Upper lobe of right lung (tissue), 1 donor: ENCODE results near the gene VAV1. TPM values are rescaled to one million over a fixed set of nuclear protein-coding genes. Genes with fewer than 3 reads are reported as not detected.
A peak's percentile ranks its signal among the peaks of the same experiment; 100 is the strongest.
"Not testable (repeated sequence)": the region's sequence is repeated elsewhere in the genome, so short reads cannot be mapped to it uniquely, and the experiment has no call there.

Experiments
- ATAC-seq: fragments of 200-7000 bp; cut with Tn5 transposase; one replicate; pipeline ENCODE4 v1.9.1; 2020; ENCODE audit warnings: mild to moderate bottlenecking, moderate library complexity
- DNase-seq: peaks from one replicate; pipeline ENCODE4 v3.0.0-alpha.2; 2020
- H3K27ac ChIP-seq: fragments of 200-600 bp; one replicate; pipeline ENCODE4 v1.8.0; 2022
- H3K27me3 ChIP-seq: fragments of 200-600 bp; one replicate; pipeline ENCODE4 v1.8.0; 2022; ENCODE audit warnings: mild to moderate bottlenecking
- H3K36me3 ChIP-seq: fragments of 200-600 bp; one replicate; pipeline ENCODE4 v1.8.0; 2022
- H3K4me1 ChIP-seq: fragments of 200-600 bp; one replicate; pipeline ENCODE4 v1.8.0; 2022
- H3K4me3 ChIP-seq: fragments of 200-600 bp; one replicate; pipeline ENCODE4 v1.8.0; 2022; ENCODE audit warnings: mild to moderate bottlenecking
- H3K9me3 ChIP-seq: fragments of 200-600 bp; one replicate; pipeline ENCODE4 v1.8.0; 2022
- intact Hi-C: fragments of 100-400 bp; cut with DNase I; formaldehyde crosslinking; loops from one replicate; pipeline ENCODE4 v1.11.0; 2022
- total RNA-seq: library from RNA; stranded (reverse); fragmentation: NEBNext Ultra II Directional; extraction: Animal tissue kit (Norgen Biotek cat#: 25700); gene quantifications from one replicate; pipeline ENCODE4 v1.2.1, GENCODE V29; 2021
- TF ChIP-seq, protein P1 (sequence below): fragments of 200-600 bp; IDR thresholded peaks from one replicate; pipeline ENCODE4 v1.8.0; 2022; ENCODE audit warnings: antibody characterized with exemption
- donor health status: DM: no; HTN: yes; CAD: no; lungs with severe emphysema.

The VAV1 gene
- total RNA-seq, 1 donor from 2014 or later = 31.6 TPM

DNA sequence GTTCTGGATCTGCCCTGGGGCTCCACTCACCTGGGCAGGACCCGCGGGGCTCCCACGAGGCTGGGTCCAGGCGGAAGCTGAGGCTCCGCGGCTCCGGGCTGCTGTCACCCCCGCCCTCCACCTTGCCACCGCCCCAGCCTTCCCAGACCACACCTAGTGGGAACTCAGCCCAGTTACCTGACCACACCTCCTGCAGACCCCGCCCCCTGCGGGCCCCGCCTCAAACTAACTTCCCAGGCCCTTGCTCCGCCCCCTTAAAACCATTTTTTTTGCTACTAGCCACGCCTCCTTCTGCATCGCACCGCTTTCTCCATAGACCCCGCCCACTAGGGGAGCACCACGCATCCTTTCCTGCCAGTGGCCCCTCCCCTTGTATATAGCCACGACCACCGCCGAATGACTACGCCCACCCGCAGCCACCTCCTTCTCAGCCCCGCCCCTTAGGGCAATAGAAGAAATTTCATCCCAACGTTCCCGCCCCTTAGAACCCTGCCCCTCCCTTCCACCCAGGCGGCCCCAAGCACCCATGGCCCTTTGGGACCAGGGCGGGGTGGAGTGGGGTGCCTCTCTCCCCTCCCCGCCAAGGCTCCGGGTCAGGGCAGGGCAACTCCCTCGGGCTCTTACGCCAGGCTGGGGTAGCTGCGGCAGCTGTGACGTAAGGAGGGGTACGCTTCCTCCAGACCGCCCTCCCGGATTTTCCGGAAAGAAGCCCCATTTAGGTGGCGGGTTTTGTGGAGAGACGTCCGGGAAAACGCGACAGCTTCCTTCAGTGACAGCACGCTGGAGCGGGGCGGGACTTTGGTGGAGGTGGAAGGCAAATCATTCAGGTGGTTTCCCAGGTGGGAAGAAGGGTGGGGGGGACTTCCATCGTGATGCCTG lies 4.9 kb upstream of the VAV1 start, which contains the start of gene SH2D3A:
Gene SH2D3A (minus strand): TSS at position 79 of the 879 bp plus-strand sequence. CDS start 3,687 bp downstream, outside the sequence.
- intact Hi-C loops = no loop called here
- TF ChIP-seq, protein P1, sequence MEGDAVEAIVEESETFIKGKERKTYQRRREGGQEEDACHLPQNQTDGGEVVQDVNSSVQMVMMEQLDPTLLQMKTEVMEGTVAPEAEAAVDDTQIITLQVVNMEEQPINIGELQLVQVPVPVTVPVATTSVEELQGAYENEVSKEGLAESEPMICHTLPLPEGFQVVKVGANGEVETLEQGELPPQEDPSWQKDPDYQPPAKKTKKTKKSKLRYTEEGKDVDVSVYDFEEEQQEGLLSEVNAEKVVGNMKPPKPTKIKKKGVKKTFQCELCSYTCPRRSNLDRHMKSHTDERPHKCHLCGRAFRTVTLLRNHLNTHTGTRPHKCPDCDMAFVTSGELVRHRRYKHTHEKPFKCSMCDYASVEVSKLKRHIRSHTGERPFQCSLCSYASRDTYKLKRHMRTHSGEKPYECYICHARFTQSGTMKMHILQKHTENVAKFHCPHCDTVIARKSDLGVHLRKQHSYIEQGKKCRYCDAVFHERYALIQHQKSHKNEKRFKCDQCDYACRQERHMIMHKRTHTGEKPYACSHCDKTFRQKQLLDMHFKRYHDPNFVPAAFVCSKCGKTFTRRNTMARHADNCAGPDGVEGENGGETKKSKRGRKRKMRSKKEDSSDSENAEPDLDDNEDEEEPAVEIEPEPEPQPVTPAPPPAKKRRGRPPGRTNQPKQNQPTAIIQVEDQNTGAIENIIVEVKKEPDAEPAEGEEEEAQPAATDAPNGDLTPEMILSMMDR = no peak
- Histone ChIP-seq H3K36me3 (no peaks in the 10 kb centered on the region), H3K27ac (peak within 1 kb of the TSS; percentile 74), H3K27me3 (no peaks in the 10 kb centered on the region), H3K4me3 (peak within 1 kb of the TSS; percentile 54), H3K4me1 (peaks cover 17% of the 10 kb centered on the region), H3K9me3 (no peaks in the 10 kb centered on the region)
- peak; percentile 93 for ATAC-seq
- DNase-seq = peak; percentile 96

DNA sequence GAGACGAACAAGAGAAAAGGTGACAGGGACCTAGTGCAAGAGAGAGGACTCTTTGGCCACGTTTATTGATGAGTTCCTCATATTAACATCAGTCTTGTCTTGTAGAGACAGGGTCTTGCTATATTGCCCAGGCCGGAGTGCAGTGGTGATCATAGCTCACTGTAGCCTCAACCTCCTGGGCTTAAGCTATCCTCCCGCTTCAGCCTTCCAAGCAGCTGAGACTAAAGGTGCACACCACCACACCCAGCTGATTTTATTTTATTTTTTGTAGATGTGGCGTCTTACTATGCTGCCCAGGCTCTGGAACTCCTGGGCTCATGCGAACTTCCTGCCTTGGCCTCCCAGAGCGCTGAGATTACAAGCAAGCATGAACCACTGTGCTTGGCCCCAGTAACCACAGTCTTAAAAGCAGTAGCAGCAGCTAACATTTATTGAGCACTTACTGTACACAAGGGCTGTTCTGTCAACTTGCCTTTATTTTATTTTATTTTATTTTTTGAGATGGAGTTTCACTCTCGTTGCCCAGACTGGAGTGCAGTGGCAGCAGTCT lies 4.2 kb upstream of the VAV1 start:
- no peak for DNase-seq
- no peak for ATAC-seq
- peak overlapping the region; percentile 42 for H3K27ac ChIP-seq
- no peaks in the 10 kb centered on the region for H3K27me3 ChIP-seq
- no peaks in the 10 kb centered on the region for H3K9me3 ChIP-seq
- H3K4me3 ChIP-seq = peak overlapping the region; percentile 54
- H3K4me1 ChIP-seq = peaks cover 17% of the 10 kb centered on the region
- no peaks in the 10 kb centered on the region for H3K36me3 ChIP-seq
- TF ChIP-seq, protein P1 = no peak
- intact Hi-C loops = no loop called here

GRCh38 chr19:6769006-6769619 lies 3.4 kb upstream of the VAV1 start:
- H3K27me3 ChIP-seq = no peaks in the 10 kb centered on the region
- H3K4me3 ChIP-seq = no peak overlapping the region
- intact Hi-C loops = no loop called here
- H3K36me3 ChIP-seq = no peaks in the 10 kb centered on the region
- H3K9me3 ChIP-seq = no peaks in the 10 kb centered on the region
- H3K4me1 ChIP-seq = peaks cover 17% of the 10 kb centered on the region
- DNase-seq (no peak), ATAC-seq (no peak)
- TF ChIP-seq, protein P1 = peak; percentile 42
- H3K27ac ChIP-seq = no peak overlapping the region

- H3K9me3 ChIP-seq, H3K36me3 ChIP-seq, H3K27me3 ChIP-seq, H3K4me1 ChIP-seq, H3K27ac ChIP-seq, intact Hi-C loops, H3K4me3 ChIP-seq, DNase-seq, ATAC-seq: not testable (repeated sequence)
Measured at GRCh38 chr19:6771648-6772027, 870 bp upstream of the VAV1 start.

DNA sequence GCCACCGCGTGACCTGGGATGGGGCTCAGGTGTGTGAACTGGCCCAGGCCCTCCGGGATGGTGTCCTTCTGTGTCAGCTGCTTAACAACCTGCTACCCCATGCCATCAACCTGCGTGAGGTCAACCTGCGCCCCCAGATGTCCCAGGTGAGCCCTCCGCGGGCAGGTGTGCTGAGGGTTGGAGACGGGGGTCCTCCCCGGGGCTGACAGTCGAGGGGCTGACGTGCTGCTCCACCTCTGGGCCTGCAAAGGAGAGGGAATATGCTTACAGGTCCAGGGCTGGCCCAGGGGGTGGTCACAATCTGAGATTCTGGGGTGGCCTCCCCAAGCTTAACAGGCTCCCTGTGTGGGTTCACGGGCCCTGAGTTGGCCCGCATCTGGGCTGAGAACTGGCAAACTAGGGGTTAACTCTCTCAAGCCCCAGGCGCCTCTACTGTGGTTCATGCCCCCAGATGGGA lies 386 bp downstream of the VAV1 start:
- Histone ChIP-seq H3K27ac (peak overlapping the region; percentile 68), H3K4me3 (peak overlapping the region; percentile 59)

More for the DNA sequence above, 386 bp downstream of the VAV1 start:
- ATAC-seq (no peak), DNase-seq (no peak)
- H3K27me3 ChIP-seq = no peaks in the 10 kb centered on the region
- no peaks in the 10 kb centered on the region for H3K36me3 ChIP-seq
- H3K4me1 ChIP-seq = no peaks in the 10 kb centered on the region
- TF ChIP-seq, protein P1 = no peak
- intact Hi-C loops = no loop called here
- no peaks in the 10 kb centered on the region for H3K9me3 ChIP-seq
